ENCODE results near the gene UGGT2. TPM values are rescaled to one million over a fixed set of nuclear protein-coding genes. Genes with fewer than 3 reads are reported as not detected.

UGGT2 gene
- total RNA-seq, 2 experiments from 2014 or later: 1.8 TPM; not detected in 1

- H3K4me1 ChIP-seq (ENCODE audit: insufficient read depth, low read length, poor library complexity, severe bottlenecking): no peaks in the 10 kb centered on the region
- ChIA-PET POLR2A (no interaction called here), CTCF (ENCODE audit: unreplicated experiment) (no interaction called here)
- BruUV-seq (replicated peaks): no TSS peak
- H3K79me2 ChIP-seq (ENCODE audit: insufficient read depth, low read depth, low read length): no peaks in the 10 kb centered on the region
- no peak overlapping the region for H3K4me3 ChIP-seq (ENCODE audit: low read depth, low read length, poor library complexity, severe bottlenecking)
- no peaks in the 10 kb centered on the region for H4K20me1 ChIP-seq (ENCODE audit: insufficient read depth, low read length)
- no peaks in the 10 kb centered on the region for H3K36me3 ChIP-seq (ENCODE audit: insufficient read depth, low read length)
- DNase-seq (ENCODE audit: low spot score): no peak
- TF ChIP-seq CTCF (conservative IDR thresholded peaks at IDR 0.05; ENCODE audit: low read length) (no peak), EZH2phosphoT487 (IDR thresholded peaks at IDR 0.05; ENCODE audit: borderline replicate concordance, low read depth, low read length) (no peak)
- no peak overlapping the region for H3K4me2 ChIP-seq (ENCODE audit: low read length)
- no peaks in the 10 kb centered on the region for H3K9me3 ChIP-seq (ENCODE audit: low read length)
- intact Hi-C loops (cut with micrococcal nuclease; ENCODE audit: unreplicated experiment): no loop called here
- H2AFZ ChIP-seq (ENCODE audit: low read length): no peak overlapping the region
- H3K9me2 ChIP-seq (ENCODE audit: insufficient read depth, low read length): no peaks in the 10 kb centered on the region
- no peak overlapping the region for H3K27ac ChIP-seq (ENCODE audit: low read depth, low read length, poor library complexity, severe bottlenecking)
Observed at GRCh38 chr13:96034662-96035061, 18.5 kb downstream of the UGGT2 start.

- no peak overlapping the region for H3K4me3 ChIP-seq (ENCODE audit: low read depth, low read length, poor library complexity, severe bottlenecking)
- H3K36me3 ChIP-seq (ENCODE audit: insufficient read depth, low read length): no peaks in the 10 kb centered on the region
- ChIA-PET POLR2A (no interaction called here), CTCF (ENCODE audit: unreplicated experiment) (no interaction called here)
- no peaks in the 10 kb centered on the region for H4K20me1 ChIP-seq (ENCODE audit: insufficient read depth, low read length)
- H3K27ac ChIP-seq (ENCODE audit: low read depth, low read length, poor library complexity, severe bottlenecking): no peak overlapping the region
- H3K9me3 ChIP-seq (ENCODE audit: low read length): no peaks in the 10 kb centered on the region
- DNase-seq (ENCODE audit: low spot score): no peak
- H3K9me2 ChIP-seq (ENCODE audit: insufficient read depth, low read length): no peaks in the 10 kb centered on the region
- H2AFZ ChIP-seq (ENCODE audit: low read length): no peak overlapping the region
- intact Hi-C loops (cut with micrococcal nuclease; ENCODE audit: unreplicated experiment): no loop called here
- H3K79me2 ChIP-seq (ENCODE audit: insufficient read depth, low read depth, low read length): no peaks in the 10 kb centered on the region
- no peak for TF ChIP-seq EZH2phosphoT487 (IDR thresholded peaks at IDR 0.05; ENCODE audit: borderline replicate concordance, low read depth, low read length)
- no peak for TF ChIP-seq CTCF (conservative IDR thresholded peaks at IDR 0.05; ENCODE audit: low read length)
- H3K4me2 ChIP-seq (ENCODE audit: low read length): no peak overlapping the region
- no TSS peak for BruUV-seq (replicated peaks)
- H3K4me1 ChIP-seq (ENCODE audit: insufficient read depth, low read length, poor library complexity, severe bottlenecking): no peaks in the 10 kb centered on the region
Observed at GRCh38 chr13:96033220-96034015, 19.8 kb downstream of the UGGT2 start.

GRCh38 chr13:96032717-96033116 is 20.5 kb downstream of the UGGT2 start:
- no TSS peak for BruUV-seq (replicated peaks)
- no peak for DNase-seq (ENCODE audit: low spot score)
- Histone ChIP-seq H3K27ac (ENCODE audit: low read depth, low read length, poor library complexity, severe bottlenecking) (no peak overlapping the region), H4K20me1 (ENCODE audit: insufficient read depth, low read length) (no peaks in the 10 kb centered on the region), H3K36me3 (ENCODE audit: insufficient read depth, low read length) (no peaks in the 10 kb centered on the region), H3K4me3 (ENCODE audit: low read depth, low read length, poor library complexity, severe bottlenecking) (no peak overlapping the region), H3K4me2 (ENCODE audit: low read length) (no peak overlapping the region), H3K4me1 (ENCODE audit: insufficient read depth, low read length, poor library complexity, severe bottlenecking) (no peaks in the 10 kb centered on the region), H3K79me2 (ENCODE audit: insufficient read depth, low read depth, low read length) (no peaks in the 10 kb centered on the region), H3K9me2 (ENCODE audit: insufficient read depth, low read length) (no peaks in the 10 kb centered on the region), H2AFZ (ENCODE audit: low read length) (no peak overlapping the region), H3K9me3 (ENCODE audit: low read length) (no peaks in the 10 kb centered on the region)
- ChIA-PET CTCF (ENCODE audit: unreplicated experiment) (no interaction called here), POLR2A (no interaction called here)
- intact Hi-C loops (cut with micrococcal nuclease; ENCODE audit: unreplicated experiment): no loop called here
- TF ChIP-seq CTCF (conservative IDR thresholded peaks at IDR 0.05; ENCODE audit: low read length): no peak
- no peak for TF ChIP-seq EZH2phosphoT487 (IDR thresholded peaks at IDR 0.05; ENCODE audit: borderline replicate concordance, low read depth, low read length)

Data from OCI-LY7 (cell line).